ENCODE results near the gene ARHGAP12.
A peak's percentile ranks its signal among the peaks of the same experiment; 100 is the strongest.

Gene ARHGAP12

GRCh38 chr10:31923389-31923788 lies 5.2 kb downstream of the ARHGAP12 start:
- Histone ChIP-seq H3K27me3 (ENCODE audit: control insufficient read depth in 1 of 2, insufficient read depth in 2 of 2, low read length in 2 of 2) (no peaks in the 10 kb centered on the region), H3K9me3 (ENCODE audit: control insufficient read depth in 2 of 2, low read length in 2 of 2) (no peaks in the 10 kb centered on the region), H3K27ac (ENCODE audit: low read length) (no peak overlapping the region), H3K9ac (ENCODE audit: low read length in 2 of 2) (no peak overlapping the region), H3K4me1 (ENCODE audit: control insufficient read depth, insufficient read depth, low read length) (peaks cover 4% of the 10 kb centered on the region), H3K4me3 (ENCODE audit: low read length in 2 of 2) (no peak overlapping the region), H3K36me3 (ENCODE audit: control insufficient read depth in 2 of 2, insufficient read depth in 2 of 2, low read length in 2 of 2) (no peaks in the 10 kb centered on the region)

GRCh38 chr10:31921031-31921430 lies 7.6 kb downstream of the ARHGAP12 start:
- H3K4me3 ChIP-seq (ENCODE audit: low read length in 2 of 2), result no peak overlapping the region
- no peaks in the 10 kb centered on the region for H3K4me1 ChIP-seq (ENCODE audit: control insufficient read depth, insufficient read depth, low read length)
- no peak overlapping the region for H3K9ac ChIP-seq (ENCODE audit: low read length in 2 of 2)
- H3K27me3 ChIP-seq (ENCODE audit: control insufficient read depth in 1 of 2, insufficient read depth in 2 of 2, low read length in 2 of 2), result no peaks in the 10 kb centered on the region
- no peak overlapping the region for H3K27ac ChIP-seq (ENCODE audit: low read length)
- H3K9me3 ChIP-seq (ENCODE audit: control insufficient read depth in 2 of 2, low read length in 2 of 2), result no peaks in the 10 kb centered on the region
- no peaks in the 10 kb centered on the region for H3K36me3 ChIP-seq (ENCODE audit: control insufficient read depth in 2 of 2, insufficient read depth in 2 of 2, low read length in 2 of 2)

GRCh38 chr10:31920538-31920937 lies 8.1 kb downstream of the ARHGAP12 start:
- no peaks in the 10 kb centered on the region for H3K27me3 ChIP-seq (ENCODE audit: control insufficient read depth in 1 of 2, insufficient read depth in 2 of 2, low read length in 2 of 2)
- no peaks in the 10 kb centered on the region for H3K9me3 ChIP-seq (ENCODE audit: control insufficient read depth in 2 of 2, low read length in 2 of 2)
- no peaks in the 10 kb centered on the region for H3K4me1 ChIP-seq (ENCODE audit: control insufficient read depth, insufficient read depth, low read length)
- H3K27ac ChIP-seq (ENCODE audit: low read length), result no peak overlapping the region
- no peak overlapping the region for H3K9ac ChIP-seq (ENCODE audit: low read length in 2 of 2)
- H3K4me3 ChIP-seq (ENCODE audit: low read length in 2 of 2), result no peak overlapping the region
- no peaks in the 10 kb centered on the region for H3K36me3 ChIP-seq (ENCODE audit: control insufficient read depth in 2 of 2, insufficient read depth in 2 of 2, low read length in 2 of 2)

- Histone ChIP-seq H3K27ac (ENCODE audit: low read length) (no peak overlapping the region), H3K27me3 (ENCODE audit: control insufficient read depth in 1 of 2, insufficient read depth in 2 of 2, low read length in 2 of 2) (no peaks in the 10 kb centered on the region), H3K4me3 (ENCODE audit: low read length in 2 of 2) (no peak overlapping the region), H3K9ac (ENCODE audit: low read length in 2 of 2) (no peak overlapping the region), H3K36me3 (ENCODE audit: control insufficient read depth in 2 of 2, insufficient read depth in 2 of 2, low read length in 2 of 2) (no peaks in the 10 kb centered on the region), H3K9me3 (ENCODE audit: control insufficient read depth in 2 of 2, low read length in 2 of 2) (no peaks in the 10 kb centered on the region), H3K4me1 (ENCODE audit: control insufficient read depth, insufficient read depth, low read length) (no peaks in the 10 kb centered on the region)
Observed at GRCh38 chr10:31918671-31919409, 9.8 kb downstream of the ARHGAP12 start.

GRCh38 chr10:31914370-31914769 lies 14.3 kb downstream of the ARHGAP12 start:
- H3K27me3 ChIP-seq (ENCODE audit: control insufficient read depth in 1 of 2, insufficient read depth in 2 of 2, low read length in 2 of 2), result no peaks in the 10 kb centered on the region
- H3K4me3 ChIP-seq (ENCODE audit: low read length in 2 of 2), result no peak overlapping the region
- no peaks in the 10 kb centered on the region for H3K9me3 ChIP-seq (ENCODE audit: control insufficient read depth in 2 of 2, low read length in 2 of 2)
- peaks cover 11% of the 10 kb centered on the region for H3K4me1 ChIP-seq (ENCODE audit: control insufficient read depth, insufficient read depth, low read length)
- H3K27ac ChIP-seq (ENCODE audit: low read length), result no peak overlapping the region
- H3K9ac ChIP-seq (ENCODE audit: low read length in 2 of 2), result no peak overlapping the region
- no peaks in the 10 kb centered on the region for H3K36me3 ChIP-seq (ENCODE audit: control insufficient read depth in 2 of 2, insufficient read depth in 2 of 2, low read length in 2 of 2)

GRCh38 chr10:31912898-31913850 lies 15.5 kb downstream of the ARHGAP12 start:
- Histone ChIP-seq H3K9me3 (ENCODE audit: control insufficient read depth in 2 of 2, low read length in 2 of 2) (no peaks in the 10 kb centered on the region), H3K27me3 (ENCODE audit: control insufficient read depth in 1 of 2, insufficient read depth in 2 of 2, low read length in 2 of 2) (no peaks in the 10 kb centered on the region), H3K4me3 (ENCODE audit: low read length in 2 of 2) (peak overlapping the region; percentile 29 to 55), H3K36me3 (ENCODE audit: control insufficient read depth in 2 of 2, insufficient read depth in 2 of 2, low read length in 2 of 2) (no peaks in the 10 kb centered on the region), H3K4me1 (ENCODE audit: control insufficient read depth, insufficient read depth, low read length) (peaks cover 11% of the 10 kb centered on the region), H3K9ac (ENCODE audit: low read length in 2 of 2) (no peak overlapping the region), H3K27ac (ENCODE audit: low read length) (peak overlapping the region; percentile 25)

GRCh38 chr10:31912289-31912688 lies 16.3 kb downstream of the ARHGAP12 start:
- Histone ChIP-seq H3K27ac (ENCODE audit: low read length) (no peak overlapping the region), H3K4me3 (ENCODE audit: low read length in 2 of 2) (no peak overlapping the region), H3K27me3 (ENCODE audit: control insufficient read depth in 1 of 2, insufficient read depth in 2 of 2, low read length in 2 of 2) (no peaks in the 10 kb centered on the region), H3K9ac (ENCODE audit: low read length in 2 of 2) (no peak overlapping the region), H3K4me1 (ENCODE audit: control insufficient read depth, insufficient read depth, low read length) (peaks cover 11% of the 10 kb centered on the region), H3K9me3 (ENCODE audit: control insufficient read depth in 2 of 2, low read length in 2 of 2) (no peaks in the 10 kb centered on the region), H3K36me3 (ENCODE audit: control insufficient read depth in 2 of 2, insufficient read depth in 2 of 2, low read length in 2 of 2) (no peaks in the 10 kb centered on the region)

- H3K4me3 ChIP-seq (ENCODE audit: low read length in 2 of 2), result no peak overlapping the region
- H3K4me1 ChIP-seq (ENCODE audit: control insufficient read depth, insufficient read depth, low read length), result peaks cover 11% of the 10 kb centered on the region
- no peak overlapping the region for H3K27ac ChIP-seq (ENCODE audit: low read length)
- peaks cover 0 to 4% of the 10 kb centered on the region in 2 donors for H3K36me3 ChIP-seq (ENCODE audit: control insufficient read depth in 2 of 2, insufficient read depth in 2 of 2, low read length in 2 of 2)
- no peaks in the 10 kb centered on the region for H3K27me3 ChIP-seq (ENCODE audit: control insufficient read depth in 1 of 2, insufficient read depth in 2 of 2, low read length in 2 of 2)
- H3K9me3 ChIP-seq (ENCODE audit: control insufficient read depth in 2 of 2, low read length in 2 of 2), result no peaks in the 10 kb centered on the region
- H3K9ac ChIP-seq (ENCODE audit: low read length in 2 of 2), result no peak overlapping the region
Observed at GRCh38 chr10:31910016-31910415, 18.6 kb downstream of the ARHGAP12 start.

- Histone ChIP-seq H3K27ac (ENCODE audit: low read length) (no peak overlapping the region), H3K9me3 (ENCODE audit: control insufficient read depth in 2 of 2, low read length in 2 of 2) (no peaks in the 10 kb centered on the region), H3K4me1 (ENCODE audit: control insufficient read depth, insufficient read depth, low read length) (peaks cover 9% of the 10 kb centered on the region), H3K36me3 (ENCODE audit: control insufficient read depth in 2 of 2, insufficient read depth in 2 of 2, low read length in 2 of 2) (peaks cover 0 to 4% of the 10 kb centered on the region in 2 donors), H3K4me3 (ENCODE audit: low read length in 2 of 2) (no peak overlapping the region), H3K27me3 (ENCODE audit: control insufficient read depth in 1 of 2, insufficient read depth in 2 of 2, low read length in 2 of 2) (no peaks in the 10 kb centered on the region), H3K9ac (ENCODE audit: low read length in 2 of 2) (no peak overlapping the region)
Observed at GRCh38 chr10:31908157-31908556, 20.5 kb downstream of the ARHGAP12 start.

GRCh38 chr10:31906039-31906438 lies 22.6 kb downstream of the ARHGAP12 start:
- peaks cover 0 to 4% of the 10 kb centered on the region in 2 donors for H3K36me3 ChIP-seq (ENCODE audit: control insufficient read depth in 2 of 2, insufficient read depth in 2 of 2, low read length in 2 of 2)
- no peaks in the 10 kb centered on the region for H3K9me3 ChIP-seq (ENCODE audit: control insufficient read depth in 2 of 2, low read length in 2 of 2)
- no peaks in the 10 kb centered on the region for H3K27me3 ChIP-seq (ENCODE audit: control insufficient read depth in 1 of 2, insufficient read depth in 2 of 2, low read length in 2 of 2)
- H3K4me3 ChIP-seq (ENCODE audit: low read length in 2 of 2), result no peak overlapping the region
- no peak overlapping the region for H3K9ac ChIP-seq (ENCODE audit: low read length in 2 of 2)
- H3K4me1 ChIP-seq (ENCODE audit: control insufficient read depth, insufficient read depth, low read length), result no peaks in the 10 kb centered on the region
- H3K27ac ChIP-seq (ENCODE audit: low read length), result no peak overlapping the region
